Naive B cell (primary cell): ENCODE measurements around the gene NELFA. TPM values are rescaled to one million over a fixed set of nuclear protein-coding genes. Genes with fewer than 3 reads are reported as not detected.

ENCODE experiments used
- ATAC-seq, 2 donors: fragments of 150-1000 bp; cut with Tn5 transposase; 2 replicates each; pipeline ENCODE4 v1.10.0; 2021; ENCODE audit warnings: low read depth in 2 of 2, mild to moderate bottlenecking in 2 of 2, moderate library complexity in 2 of 2
- DNase-seq: peaks from one replicate; pipeline ENCODE4 v3.0.0; 2022
- H3K27ac Mint-ChIP-seq, 6 donors: one replicate each; pipeline ENCODE4 v1.8.0; 2020 to 2022; ENCODE audit warnings: mild to moderate bottlenecking in 6 of 6, mixed read lengths in 6 of 6, moderate library complexity in 5 of 6, inconsistent platforms in 2 of 6
- H3K27me3 Mint-ChIP-seq, 3 donors: one replicate each; pipeline ENCODE4 v1.8.0; 2021 to 2022; ENCODE audit warnings: mixed read lengths in 3 of 3, mild to moderate bottlenecking in 1 of 3
- H3K36me3 Mint-ChIP-seq, 2 donors: one replicate each; pipeline ENCODE4 v1.8.0; 2020 to 2022; ENCODE audit warnings: mixed read lengths in 2 of 2, inconsistent platforms in 1 of 2, mild to moderate bottlenecking in 1 of 2
- H3K4me1 Mint-ChIP-seq, 3 donors: one replicate each; pipeline ENCODE4 v1.8.0; 2020 to 2022; ENCODE audit warnings: mixed read lengths in 3 of 3, inconsistent platforms in 1 of 3, mild to moderate bottlenecking in 1 of 3, moderate library complexity in 1 of 3
- H3K4me3 Mint-ChIP-seq, 8 donors: one replicate each; pipeline ENCODE4 v1.8.0; 2020 to 2022; ENCODE audit warnings: mild to moderate bottlenecking in 8 of 8, mixed read lengths in 8 of 8, moderate library complexity in 8 of 8, inconsistent platforms in 2 of 8
- H3K9me3 Mint-ChIP-seq, 7 donors: one replicate each; pipeline ENCODE4 v1.8.0; 2020 to 2022; ENCODE audit warnings: mixed read lengths in 7 of 7, mild to moderate bottlenecking in 5 of 7, inconsistent platforms in 2 of 7, moderate library complexity in 1 of 7
- polyA plus RNA-seq, 6 donors: library from polyadenylated mRNA; unstranded; fragments of 300-500 nt; fragmentation: Illumina TruSeq; gene quantifications; one replicate each; pipeline ENCODE4 v1.2.3, GENCODE V29; 2021; ENCODE audit warnings: low read depth in 6 of 6

Gene NELFA
- polyA plus RNA-seq, 6 donors from 2014 or later, result 11.0 to 42.3 (median 25.4) TPM

- H3K4me1 Mint-ChIP-seq, result no peaks in the 10 kb centered on the region
- ATAC-seq, result no peak
- H3K27me3 Mint-ChIP-seq, result no peaks in the 10 kb centered on the region
- no peak overlapping the region for H3K4me3 Mint-ChIP-seq
- no peaks in the 10 kb centered on the region for H3K9me3 Mint-ChIP-seq
- H3K36me3 Mint-ChIP-seq, result peaks cover 5 to 8% of the 10 kb centered on the region in 2 donors
- H3K27ac Mint-ChIP-seq, result peak overlapping the region in 3 of 6 donors; percentile 10 to 80 (median 75)
- DNase-seq, result no peak
Measured at GRCh38 chr4:1979477-1980196, 29.1 kb downstream of the NELFA start.

- H3K27me3 Mint-ChIP-seq, result no peaks in the 10 kb centered on the region
- ATAC-seq (no peak), DNase-seq (no peak)
- H3K27ac Mint-ChIP-seq, result peak overlapping the region in 2 of 6 donors; percentile 38 to 54
- H3K36me3 Mint-ChIP-seq, result peaks cover 5 to 8% of the 10 kb centered on the region in 2 donors
- no peaks in the 10 kb centered on the region for H3K4me1 Mint-ChIP-seq
- no peaks in the 10 kb centered on the region for H3K9me3 Mint-ChIP-seq
- no peak overlapping the region for H3K4me3 Mint-ChIP-seq
Measured at GRCh38 chr4:1978741-1979476, 29.9 kb downstream of the NELFA start.

- DNase-seq (no peak), ATAC-seq (no peak)
- H3K9me3 Mint-ChIP-seq, result no peaks in the 10 kb centered on the region
- no peaks in the 10 kb centered on the region for H3K27me3 Mint-ChIP-seq
- no peaks in the 10 kb centered on the region for H3K4me1 Mint-ChIP-seq
- peak overlapping the region in 1 of 6 donors; percentile 38 for H3K27ac Mint-ChIP-seq
- no peak overlapping the region for H3K4me3 Mint-ChIP-seq
- peaks cover 5 to 8% of the 10 kb centered on the region in 2 donors for H3K36me3 Mint-ChIP-seq
Measured at GRCh38 chr4:1978226-1978625, 30.5 kb downstream of the NELFA start.

GRCh38 chr4:1976416-1977352 lies 32.1 kb downstream of the NELFA start:
- ATAC-seq (no peak), DNase-seq (no peak)
- Mint-ChIP-seq H3K9me3 (no peaks in the 10 kb centered on the region), H3K27me3 (no peaks in the 10 kb centered on the region), H3K36me3 (peaks cover 8 to 9% of the 10 kb centered on the region in 2 donors), H3K4me3 (no peak overlapping the region), H3K4me1 (no peaks in the 10 kb centered on the region), H3K27ac (no peak overlapping the region)

- Mint-ChIP-seq H3K4me3 (no peak overlapping the region), H3K4me1 (no peaks in the 10 kb centered on the region), H3K27me3 (no peaks in the 10 kb centered on the region), H3K27ac (no peak overlapping the region), H3K36me3 (peaks cover 8 to 9% of the 10 kb centered on the region in 2 donors), H3K9me3 (no peaks in the 10 kb centered on the region)
- no peak for ATAC-seq
- DNase-seq, result no peak
Measured at GRCh38 chr4:1975880-1976279, 32.9 kb downstream of the NELFA start.

- Mint-ChIP-seq H3K4me1 (peaks cover 0 to 1% (median 0%) of the 10 kb centered on the region in 3 donors), H3K9me3 (no peaks in the 10 kb centered on the region), H3K27ac (peak overlapping the region in 1 of 6 donors; percentile 70), H3K36me3 (peaks cover 8 to 9% of the 10 kb centered on the region in 2 donors), H3K27me3 (no peaks in the 10 kb centered on the region), H3K4me3 (no peak overlapping the region)
- DNase-seq (no peak), ATAC-seq (no peak)
Measured at GRCh38 chr4:1975391-1975801, 33.4 kb downstream of the NELFA start.

GRCh38 chr4:1974840-1975239 lies 33.9 kb downstream of the NELFA start:
- Mint-ChIP-seq H3K9me3 (no peaks in the 10 kb centered on the region), H3K27me3 (no peaks in the 10 kb centered on the region), H3K4me3 (no peak overlapping the region), H3K4me1 (peaks cover 0 to 5% (median 0%) of the 10 kb centered on the region in 3 donors), H3K27ac (peak overlapping the region in 2 of 6 donors; percentile 16 to 67), H3K36me3 (peaks cover 8 to 9% of the 10 kb centered on the region in 2 donors)
- DNase-seq (no peak), ATAC-seq (no peak)

GRCh38 chr4:1973661-1974060 lies 35.1 kb downstream of the NELFA start:
- Mint-ChIP-seq H3K27me3 (no peaks in the 10 kb centered on the region), H3K9me3 (no peaks in the 10 kb centered on the region), H3K4me1 (peaks cover 0 to 5% (median 0%) of the 10 kb centered on the region in 3 donors), H3K27ac (no peak overlapping the region), H3K36me3 (peaks cover 4 to 8% of the 10 kb centered on the region in 2 donors), H3K4me3 (no peak overlapping the region)
- no peak for DNase-seq
- no peak for ATAC-seq

GRCh38 chr4:1973218-1973617 lies 35.6 kb downstream of the NELFA start:
- Mint-ChIP-seq H3K4me1 (peaks cover 0 to 5% (median 0%) of the 10 kb centered on the region in 3 donors), H3K36me3 (peaks cover 4 to 12% of the 10 kb centered on the region in 2 donors), H3K4me3 (no peak overlapping the region), H3K27ac (peak overlapping the region in 1 of 6 donors; percentile 34), H3K9me3 (no peaks in the 10 kb centered on the region), H3K27me3 (no peaks in the 10 kb centered on the region)
- DNase-seq, result no peak
- ATAC-seq, result no peak

GRCh38 chr4:1972414-1972813 lies 36.4 kb downstream of the NELFA start:
- Mint-ChIP-seq H3K27ac (no peak overlapping the region), H3K4me1 (peaks cover 0 to 5% (median 0%) of the 10 kb centered on the region in 3 donors), H3K27me3 (no peaks in the 10 kb centered on the region), H3K36me3 (peaks cover 4 to 17% of the 10 kb centered on the region in 2 donors), H3K9me3 (no peaks in the 10 kb centered on the region), H3K4me3 (no peak overlapping the region)
- DNase-seq (no peak), ATAC-seq (no peak)

GRCh38 chr4:1971456-1972200 lies 37.1 kb downstream of the NELFA start:
- ATAC-seq (no peak), DNase-seq (no peak)
- Mint-ChIP-seq H3K36me3 (peaks cover 4 to 17% of the 10 kb centered on the region in 2 donors), H3K27me3 (no peaks in the 10 kb centered on the region), H3K27ac (peak overlapping the region in 4 of 6 donors; percentile 1 to 84 (median 72)), H3K9me3 (no peaks in the 10 kb centered on the region), H3K4me3 (no peak overlapping the region), H3K4me1 (peaks cover 0 to 5% (median 0%) of the 10 kb centered on the region in 3 donors)

- Mint-ChIP-seq H3K9me3 (no peaks in the 10 kb centered on the region), H3K4me1 (peaks cover 0 to 5% (median 0%) of the 10 kb centered on the region in 3 donors), H3K27ac (peak overlapping the region in 2 of 6 donors; percentile 62 to 76), H3K36me3 (peaks cover 4 to 10% of the 10 kb centered on the region in 2 donors), H3K4me3 (no peak overlapping the region), H3K27me3 (no peaks in the 10 kb centered on the region)
- DNase-seq (no peak), ATAC-seq (no peak)
Measured at GRCh38 chr4:1970926-1971325, 37.8 kb downstream of the NELFA start.
